Bronchial epithelial cell (primary cell): ENCODE results near the gene PDE8A. TPM values are rescaled to one million over a fixed set of nuclear protein-coding genes. Genes with fewer than 3 reads are reported as not detected.

ENCODE experiments used
- DNase-seq: peaks from one replicate; pipeline ENCODE4 v3.0.0-alpha.2; 2010; ENCODE audit warnings: low read depth
- FAIRE-seq: peaks from 2 replicates; lab custom pipeline; 2011; peaks lifted over from hg19 to GRCh38; lab: Jason Lieb, UNC
- H3K27me3 ChIP-seq: 2 replicates; pipeline ENCODE4 v1.5.1; 2011; ENCODE audit warnings: low read length; ENCODE audit not compliant: control insufficient read depth, insufficient read depth
- H3K36me3 ChIP-seq: 2 replicates; pipeline ENCODE4 v1.5.1; 2011; ENCODE audit warnings: low read length; ENCODE audit not compliant: control insufficient read depth, insufficient read depth
- H3K4me3 ChIP-seq: 2 replicates; pipeline ENCODE4 v1.5.1; 2011; ENCODE audit warnings: mild to moderate bottlenecking, low read depth, low read length, control low read depth
- total RNA-seq: library from RNA; depleted of rRNA; stranded (reverse); fragments of >200 nt; gene quantifications from 2 replicates; pipeline ENCODE4 v1.2.1, GENCODE V29; 2014
- TF ChIP-seq, protein P1 (sequence below): IDR thresholded peaks from 2 replicates; pipeline ENCODE4 v1.5.1; 2011; ENCODE audit warnings: mild to moderate bottlenecking, moderate library complexity, low read length, control low read depth, inconsistent platforms; ENCODE audit not compliant: insufficient read depth, severe bottlenecking

The PDE8A gene
- total RNA-seq, 1 donor from 2014 or later, result 11.6 TPM

DNA sequence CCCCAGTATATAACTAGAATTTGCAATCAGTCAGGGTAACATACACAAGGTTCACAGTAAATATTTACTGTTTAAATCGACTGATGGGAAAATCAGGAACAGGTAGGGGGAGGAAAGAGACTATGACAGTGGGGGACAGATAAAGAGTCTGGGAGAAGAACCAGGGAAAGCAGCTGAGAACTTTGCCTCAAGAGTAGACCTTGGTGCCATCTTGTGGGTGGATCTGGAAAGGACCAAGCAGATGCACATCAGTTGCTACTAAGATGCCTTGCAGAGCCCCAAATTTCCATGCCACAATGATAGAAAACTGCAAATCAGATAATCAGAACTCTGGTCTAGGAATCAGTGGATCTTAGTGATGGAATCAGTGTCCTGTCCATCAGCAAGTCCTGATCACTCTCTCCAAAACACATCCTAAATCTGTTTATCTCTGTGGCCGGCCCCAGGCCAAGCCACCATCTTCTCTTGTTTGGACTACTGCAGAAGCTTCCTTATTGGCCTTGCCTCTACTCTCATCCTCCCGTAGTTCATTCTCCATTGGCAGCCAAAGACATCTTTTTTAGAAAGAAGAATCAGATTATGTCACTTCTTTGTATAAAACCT lies 62.7 kb downstream of the PDE8A start:
- Histone ChIP-seq H3K27me3 (no peaks in the 10 kb centered on the region), H3K36me3 (no peaks in the 10 kb centered on the region), H3K4me3 (no peak overlapping the region)
- TF ChIP-seq, protein P1, sequence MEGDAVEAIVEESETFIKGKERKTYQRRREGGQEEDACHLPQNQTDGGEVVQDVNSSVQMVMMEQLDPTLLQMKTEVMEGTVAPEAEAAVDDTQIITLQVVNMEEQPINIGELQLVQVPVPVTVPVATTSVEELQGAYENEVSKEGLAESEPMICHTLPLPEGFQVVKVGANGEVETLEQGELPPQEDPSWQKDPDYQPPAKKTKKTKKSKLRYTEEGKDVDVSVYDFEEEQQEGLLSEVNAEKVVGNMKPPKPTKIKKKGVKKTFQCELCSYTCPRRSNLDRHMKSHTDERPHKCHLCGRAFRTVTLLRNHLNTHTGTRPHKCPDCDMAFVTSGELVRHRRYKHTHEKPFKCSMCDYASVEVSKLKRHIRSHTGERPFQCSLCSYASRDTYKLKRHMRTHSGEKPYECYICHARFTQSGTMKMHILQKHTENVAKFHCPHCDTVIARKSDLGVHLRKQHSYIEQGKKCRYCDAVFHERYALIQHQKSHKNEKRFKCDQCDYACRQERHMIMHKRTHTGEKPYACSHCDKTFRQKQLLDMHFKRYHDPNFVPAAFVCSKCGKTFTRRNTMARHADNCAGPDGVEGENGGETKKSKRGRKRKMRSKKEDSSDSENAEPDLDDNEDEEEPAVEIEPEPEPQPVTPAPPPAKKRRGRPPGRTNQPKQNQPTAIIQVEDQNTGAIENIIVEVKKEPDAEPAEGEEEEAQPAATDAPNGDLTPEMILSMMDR, result peak; percentile 75
- FAIRE-seq, result no peak
- DNase-seq, result peak; percentile 66

DNA sequence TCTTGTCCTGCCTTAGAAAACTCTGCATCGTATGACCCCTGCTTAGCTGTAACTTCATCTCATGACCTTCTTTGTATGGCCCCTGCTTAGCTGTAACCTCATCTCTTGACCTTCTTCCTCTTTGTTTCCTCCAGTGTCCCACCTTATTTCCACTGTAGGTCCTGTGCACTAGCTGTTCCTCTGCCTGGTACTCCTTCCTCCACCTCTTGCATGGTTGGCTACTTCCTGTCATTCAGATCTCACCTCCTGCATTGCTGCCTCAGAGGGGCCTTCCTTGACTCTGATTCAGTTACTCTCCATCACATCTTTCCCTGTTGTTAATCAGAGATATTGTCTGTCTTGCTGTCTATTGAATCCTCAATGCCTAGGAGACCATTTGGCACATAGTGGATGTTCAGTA lies 63.2 kb downstream of the PDE8A start:
- DNase-seq (no peak), FAIRE-seq (no peak)
- H3K27me3 ChIP-seq, result no peaks in the 10 kb centered on the region
- TF ChIP-seq, protein P1, result no peak
- H3K36me3 ChIP-seq, result no peaks in the 10 kb centered on the region
- H3K4me3 ChIP-seq, result no peak overlapping the region

DNA sequence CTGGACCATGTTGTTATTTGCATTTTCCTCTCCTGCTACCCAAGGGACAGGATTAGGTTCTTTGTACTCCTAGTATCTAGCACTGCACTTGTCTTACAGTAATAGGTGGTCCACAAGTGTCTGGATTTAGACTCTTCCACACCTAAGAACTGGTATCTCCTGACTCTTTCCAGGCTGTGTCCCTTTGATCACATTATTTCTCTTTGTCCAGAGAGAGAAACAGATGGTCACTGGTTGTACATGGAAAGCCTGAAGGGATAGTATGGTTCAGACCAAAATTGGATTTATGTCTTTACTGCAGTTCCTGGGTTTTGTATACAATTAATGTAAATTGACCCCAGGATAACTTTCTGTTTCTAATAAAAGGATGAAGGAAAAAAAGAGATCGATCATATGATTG lies 64.0 kb downstream of the PDE8A start:
- Histone ChIP-seq H3K27me3 (no peaks in the 10 kb centered on the region), H3K36me3 (no peaks in the 10 kb centered on the region), H3K4me3 (no peak overlapping the region)
- TF ChIP-seq, protein P1, result no peak
- DNase-seq (no peak), FAIRE-seq (no peak)

DNA sequence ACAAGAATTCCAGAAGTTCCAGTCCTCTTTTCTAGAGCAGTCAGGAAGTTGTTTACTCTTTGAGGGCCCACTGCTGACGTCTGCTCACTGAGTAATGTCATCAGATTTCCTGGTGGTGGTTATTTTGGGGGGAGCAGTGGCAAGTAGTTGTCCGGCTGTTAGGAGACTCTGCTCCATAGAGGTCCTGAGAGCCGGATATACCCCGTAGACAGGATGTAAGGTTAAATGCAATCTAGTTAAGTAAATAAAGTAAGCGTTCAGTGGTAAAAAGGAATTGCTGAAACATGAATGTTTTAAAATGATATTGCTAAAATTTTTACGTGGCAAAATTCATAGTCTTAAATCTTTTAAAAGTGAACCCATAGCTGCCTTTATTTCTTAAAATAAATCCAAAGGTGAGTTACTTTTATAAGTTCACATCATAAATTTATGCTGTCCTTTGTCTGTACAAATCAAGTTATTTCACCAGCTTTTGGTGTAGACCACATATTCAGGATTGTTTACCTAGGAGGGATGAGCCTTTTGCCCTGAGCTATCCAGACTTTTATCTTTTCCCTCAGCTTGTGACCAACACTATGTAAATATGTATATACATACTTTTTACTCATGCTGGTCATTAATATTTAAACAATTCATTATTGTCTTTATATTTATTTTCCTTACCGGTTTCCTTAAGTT lies 65.8 kb downstream of the PDE8A start:
- Histone ChIP-seq H3K4me3 (no peak overlapping the region), H3K36me3 (no peaks in the 10 kb centered on the region), H3K27me3 (no peaks in the 10 kb centered on the region)
- TF ChIP-seq, protein P1, result no peak
- DNase-seq (peak; percentile 76), FAIRE-seq (no peak)

DNA sequence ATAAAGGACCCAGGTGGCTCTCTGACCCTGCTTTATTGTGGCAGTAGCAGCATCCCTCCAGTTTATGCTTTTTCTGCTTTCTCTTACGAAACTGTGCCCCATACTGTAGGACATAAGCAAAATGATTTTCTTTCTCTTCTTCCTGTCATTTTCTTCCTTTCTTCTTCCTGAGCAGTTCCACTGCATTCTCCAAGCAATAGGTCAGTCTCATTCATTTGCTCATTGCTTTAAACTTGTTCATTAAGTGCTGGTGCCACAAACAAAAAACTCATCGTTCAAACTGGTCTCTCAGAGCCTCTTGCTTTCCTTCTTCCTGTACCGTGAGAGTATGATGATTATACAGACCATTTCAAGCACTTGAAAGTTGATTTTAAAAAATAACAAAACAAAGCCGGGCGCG lies 66.8 kb downstream of the PDE8A start:
- no peaks in the 10 kb centered on the region for H3K27me3 ChIP-seq
- TF ChIP-seq, protein P1, result no peak
- H3K36me3 ChIP-seq, result no peaks in the 10 kb centered on the region
- no peak overlapping the region for H3K4me3 ChIP-seq
- peak; percentile 33 for DNase-seq
- FAIRE-seq, result no peak
